PC-3 (cell line): ENCODE measurements around the gene UBE2U. TPM values are rescaled to one million over a fixed set of nuclear protein-coding genes. Genes with fewer than 3 reads are reported as not detected.

Experiments
- ATAC-seq: fragments of 200-7000 bp; cut with Tn5 transposase; 2 replicates; pipeline ENCODE4 v1.9.1; 2020; ENCODE audit warnings: mild to moderate bottlenecking, moderate library complexity
- BruUV-seq: library from RNA; stranded (reverse); fragments of 400-500 nt; replicated peaks from 2 replicates; lab custom pipeline; 2021; lab: Mats Ljungman, UMichigan
- CTCF ChIA-PET: fragments of 300-600 bp; sonication (Branson Sonifier 250); formaldehyde crosslinking; loops from one replicate; lab custom pipeline; 2022; ENCODE audit warnings: antibody characterized with exemption; lab: Charles Lee
- POLR2A ChIA-PET: fragments of 300-600 bp; sonication (Branson Sonifier 250); formaldehyde crosslinking; loops from one replicate; lab custom pipeline; 2022; ENCODE audit warnings: antibody characterized with exemption; ENCODE audit not compliant: unreplicated experiment; lab: Charles Lee
- DNase-seq: peaks from one replicate; pipeline ENCODE4 v3.0.0-alpha.2; 2015
- H2AFZ ChIP-seq: fragments of 300-600 bp; sonication (generic); 2 replicates; pipeline ENCODE4 v1.6.0; 2016; ENCODE audit warnings: antibody characterized with exemption, low read length
- H3F3A ChIP-seq: fragments of 300-600 bp; sonication (generic); one replicate; pipeline ENCODE4 v1.6.0; 2017; ENCODE audit warnings: antibody characterized with exemption, low read length, control low read depth, mild to moderate bottlenecking; ENCODE audit not compliant: unreplicated experiment
- H3K27ac ChIP-seq: fragments of 300-600 bp; sonication (generic); 2 replicates; pipeline ENCODE4 v1.5.1; 2016; ENCODE audit warnings: mild to moderate bottlenecking, low read length
- H3K27me3 ChIP-seq: fragments of 300-600 bp; sonication (generic); 2 replicates; pipeline ENCODE4 v1.6.1; 2016; ENCODE audit warnings: low read length, mixed read lengths
- H3K36me3 ChIP-seq: fragments of 300-600 bp; sonication (generic); 2 replicates; pipeline ENCODE4 v1.6.1; 2016; ENCODE audit warnings: low read depth, mixed run types, low read length, mixed read lengths
- H3K4me1 ChIP-seq: fragments of 300-600 bp; sonication (generic); 2 replicates; pipeline ENCODE4 v1.5.1; 2016; ENCODE audit warnings: low read length; ENCODE audit not compliant: insufficient read depth
- H3K4me2 ChIP-seq: fragments of 300-600 bp; sonication (generic); 2 replicates; pipeline ENCODE4 v1.6.0; 2016; ENCODE audit warnings: low read length
- H3K4me3 ChIP-seq: fragments of 300-600 bp; sonication (generic); 2 replicates; pipeline ENCODE4 v1.5.1; 2016; ENCODE audit warnings: mild to moderate bottlenecking, low read length, mixed read lengths
- H3K79me2 ChIP-seq: fragments of 300-600 bp; sonication (generic); 2 replicates; pipeline ENCODE4 v1.6.1; 2017; ENCODE audit warnings: low read length, mixed read lengths
- H3K9ac ChIP-seq: fragments of 300-600 bp; sonication (generic); 2 replicates; pipeline ENCODE4 v1.6.0; 2016; ENCODE audit warnings: mild to moderate bottlenecking, low read length
- H3K9me2 ChIP-seq: fragments of 300-600 bp; sonication (generic); replicated peaks from 2 replicates; pipeline ENCODE4 v1.6.1; 2016; ENCODE audit warnings: mixed run types, low read length, mixed read lengths
- H3K9me3 ChIP-seq: fragments of 300-600 bp; sonication (generic); 2 replicates; pipeline ENCODE4 v1.6.1; 2016; ENCODE audit warnings: low read length, mixed read lengths
- H4K20me1 ChIP-seq: fragments of 300-600 bp; sonication (generic); 2 replicates; pipeline ENCODE4 v1.6.1; 2016; ENCODE audit warnings: low read length, mixed read lengths
- EZH2 ChIP-seq: fragments of 300-600 bp; sonication (generic); IDR thresholded peaks from one replicate; pipeline ENCODE4 v1.6.1; 2017; ENCODE audit warnings: antibody characterized with exemption, mild to moderate bottlenecking, low read length; ENCODE audit not compliant: unreplicated experiment
- EZH2phosphoT487 ChIP-seq: fragments of 300-600 bp; sonication (generic); IDR thresholded peaks from 2 replicates; pipeline ENCODE4 v1.6.1; 2018; ENCODE audit warnings: mild to moderate bottlenecking, antibody characterized with exemption, low read length, borderline replicate concordance
- intact Hi-C: fragments of 100-400 bp; cut with micrococcal nuclease; formaldehyde crosslinking; loops from 2 replicates; pipeline ENCODE4 v1.9.0; 2023
- total RNA-seq: library from RNA; depleted of rRNA; stranded (reverse); fragments of >200 nt; gene quantifications from 2 replicates; pipeline ENCODE4 v1.2.3, GENCODE V29; 2014
- TF ChIP-seq, protein P1 (sequence below): fragments of 300-600 bp; sonication (generic); conservative IDR thresholded peaks from 2 replicates; pipeline ENCODE4 v1.5.1; 2017; ENCODE audit warnings: antibody characterized with exemption, low read depth, mild to moderate bottlenecking, low read length

The UBE2U gene
- total RNA-seq, 1 experiment from 2014 or later: not detected

DNA sequence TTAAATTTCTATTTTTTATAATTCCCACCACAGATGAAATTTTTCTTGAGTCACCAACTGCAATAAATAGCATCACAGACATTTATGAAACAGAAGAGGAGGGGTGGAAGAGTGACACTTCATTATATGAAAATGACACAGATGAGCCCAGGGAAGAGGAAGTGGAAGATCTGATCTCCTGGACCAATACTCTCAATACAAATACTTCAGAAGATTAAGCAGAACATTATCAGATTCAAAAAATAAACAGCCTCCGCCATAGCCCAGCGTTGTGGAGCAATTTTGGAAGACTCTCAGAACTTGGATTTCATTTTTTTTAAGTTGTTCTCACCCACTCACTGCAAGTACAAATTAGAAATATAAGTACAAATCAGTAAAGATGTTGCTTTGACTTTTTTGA is 63.6 kb downstream of the UBE2U start:
- Histone ChIP-seq H3K36me3 (no peaks in the 10 kb centered on the region), H4K20me1 (no peaks in the 10 kb centered on the region), H3F3A (no peaks in the 10 kb centered on the region), H2AFZ (no peak overlapping the region), H3K9me2 (no peaks in the 10 kb centered on the region), H3K27ac (no peak overlapping the region), H3K79me2 (no peaks in the 10 kb centered on the region), H3K4me1 (peaks cover 11% of the 10 kb centered on the region; the same call in 1 of the 2 replicates), H3K9me3 (no peaks in the 10 kb centered on the region), H3K4me3 (no peak overlapping the region), H3K9ac (no peak overlapping the region), H3K4me2 (no peak overlapping the region), H3K27me3 (no peaks in the 10 kb centered on the region)
- intact Hi-C loops: loop anchor here (5.0 kb wide), 2 partner anchors 215 to 315 kb away; no protein-coding TSS in a partner anchor
- DNase-seq: no peak
- CTCF ChIA-PET: no interaction called here
- POLR2A ChIA-PET: no interaction called here
- no peak for TF ChIP-seq EZH2
- TF ChIP-seq EZH2phosphoT487: no peak
- TF ChIP-seq, protein P1, sequence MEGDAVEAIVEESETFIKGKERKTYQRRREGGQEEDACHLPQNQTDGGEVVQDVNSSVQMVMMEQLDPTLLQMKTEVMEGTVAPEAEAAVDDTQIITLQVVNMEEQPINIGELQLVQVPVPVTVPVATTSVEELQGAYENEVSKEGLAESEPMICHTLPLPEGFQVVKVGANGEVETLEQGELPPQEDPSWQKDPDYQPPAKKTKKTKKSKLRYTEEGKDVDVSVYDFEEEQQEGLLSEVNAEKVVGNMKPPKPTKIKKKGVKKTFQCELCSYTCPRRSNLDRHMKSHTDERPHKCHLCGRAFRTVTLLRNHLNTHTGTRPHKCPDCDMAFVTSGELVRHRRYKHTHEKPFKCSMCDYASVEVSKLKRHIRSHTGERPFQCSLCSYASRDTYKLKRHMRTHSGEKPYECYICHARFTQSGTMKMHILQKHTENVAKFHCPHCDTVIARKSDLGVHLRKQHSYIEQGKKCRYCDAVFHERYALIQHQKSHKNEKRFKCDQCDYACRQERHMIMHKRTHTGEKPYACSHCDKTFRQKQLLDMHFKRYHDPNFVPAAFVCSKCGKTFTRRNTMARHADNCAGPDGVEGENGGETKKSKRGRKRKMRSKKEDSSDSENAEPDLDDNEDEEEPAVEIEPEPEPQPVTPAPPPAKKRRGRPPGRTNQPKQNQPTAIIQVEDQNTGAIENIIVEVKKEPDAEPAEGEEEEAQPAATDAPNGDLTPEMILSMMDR: no peak
- BruUV-seq: no TSS peak
- no peak for ATAC-seq

DNA sequence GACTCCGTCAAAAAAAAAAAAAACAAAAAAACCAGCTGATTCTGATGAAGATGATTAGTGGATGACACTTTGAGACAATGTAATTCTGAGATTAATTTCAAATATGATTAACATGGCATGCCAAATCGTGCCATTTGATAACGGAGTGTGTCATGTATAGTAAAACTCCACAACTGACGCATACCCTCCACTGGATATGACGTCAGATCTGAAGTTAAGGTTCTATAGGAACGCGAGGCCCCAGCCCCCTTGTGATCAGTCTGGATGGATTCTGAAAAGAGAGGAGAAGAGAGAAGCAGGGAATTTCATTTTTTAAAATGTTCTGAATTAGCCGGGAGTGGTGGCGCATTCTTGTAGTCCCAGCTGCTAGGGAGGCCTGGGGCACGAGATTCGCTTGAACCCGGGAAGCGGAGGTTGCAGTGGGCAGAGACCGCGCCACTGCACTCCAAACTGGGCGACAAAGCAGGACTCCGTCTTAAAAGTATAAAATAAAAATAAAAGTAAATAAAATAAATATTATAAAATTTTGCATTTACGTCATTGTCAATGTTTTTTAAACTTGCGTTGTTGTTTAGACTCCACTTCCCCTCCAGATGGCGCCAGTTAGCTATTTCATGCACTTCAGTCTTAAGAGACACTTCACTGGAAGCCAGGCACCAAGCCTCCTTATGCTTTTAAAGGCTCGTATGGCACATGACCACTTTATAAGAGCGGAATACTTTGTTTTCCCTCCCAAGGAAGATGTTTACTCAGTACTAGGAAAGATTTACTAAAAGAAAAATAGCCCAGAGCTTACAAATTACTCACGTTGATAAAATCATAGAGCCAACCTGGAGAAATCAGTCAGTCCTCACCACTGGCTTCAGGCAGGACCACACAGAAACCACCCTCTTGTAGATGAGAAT is 65.5 kb downstream of the UBE2U start:
- CTCF ChIA-PET: interaction anchor here (0.6 to 1.4 kb wide), 8 partner anchors 18 to 1190 kb away, joined by 3 to 10 read pairs (median 3); no protein-coding TSS in a partner anchor
- peak; percentile 97 for ATAC-seq
- peak overlapping the region; percentile 3; the same call in 1 of the 2 replicates for H3K27ac ChIP-seq

More for the DNA sequence above, 65.5 kb downstream of the UBE2U start:
- Histone ChIP-seq H3K27me3 (no peaks in the 10 kb centered on the region), H3K36me3 (no peaks in the 10 kb centered on the region), H3K4me1 (peaks cover 7% of the 10 kb centered on the region; the same call in 1 of the 2 replicates), H4K20me1 (no peaks in the 10 kb centered on the region), H3K4me3 (peak overlapping the region; percentile 66), H3F3A (no peaks in the 10 kb centered on the region), H3K9ac (peak overlapping the region; percentile 45; the same call in 1 of the 2 replicates), H3K9me3 (no peaks in the 10 kb centered on the region), H3K9me2 (no peaks in the 10 kb centered on the region), H3K4me2 (peak overlapping the region; percentile 90), H3K79me2 (no peaks in the 10 kb centered on the region), H2AFZ (peak overlapping the region; percentile 93)
- DNase-seq: peak; percentile 87
- intact Hi-C loops: loop anchor here (1.0 to 5.0 kb wide), 8 partner anchors 74 to 555 kb away; partner anchors contain the start of gene CACHD1
- TF ChIP-seq, protein P1: peak; percentile 70
- no peak for TF ChIP-seq EZH2
- BruUV-seq: no TSS peak
- POLR2A ChIA-PET: no interaction called here
